IPS-20b (cell line): Measurements from ENCODE around the gene GCLC.
A peak's percentile ranks its signal among the peaks of the same experiment; 100 is the strongest.

Source experiments
- H3K27ac ChIP-seq: one replicate; pipeline ENCODE4 v1.5.1; 2013; ENCODE audit warnings: low read length
- H3K27me3 ChIP-seq: 2 replicates; pipeline ENCODE4 v1.6.1; 2013; ENCODE audit warnings: mild to moderate bottlenecking, low read length, inconsistent platforms; ENCODE audit not compliant: insufficient read depth
- H3K36me3 ChIP-seq: 2 replicates; pipeline ENCODE4 v1.6.1; 2013; ENCODE audit warnings: low read depth, mild to moderate bottlenecking, inconsistent platforms, low read length, moderate library complexity; ENCODE audit not compliant: insufficient read depth
- H3K4me1 ChIP-seq: 2 replicates; pipeline ENCODE4 v1.6.1; 2013; ENCODE audit warnings: mild to moderate bottlenecking, control low read depth, inconsistent platforms, low read length, moderate library complexity; ENCODE audit not compliant: insufficient read depth
- H3K4me3 ChIP-seq: 2 replicates; pipeline ENCODE4 v1.5.1; 2013; ENCODE audit warnings: mild to moderate bottlenecking, low read length, inconsistent platforms
- H3K9ac ChIP-seq: 2 replicates; pipeline ENCODE4 v1.6.1; 2013; ENCODE audit warnings: low read depth, mild to moderate bottlenecking, inconsistent platforms, low read length, moderate library complexity
- H3K9me3 ChIP-seq: 2 replicates; pipeline ENCODE4 v1.6.1; 2013; ENCODE audit warnings: mild to moderate bottlenecking, low read depth, low read length, inconsistent platforms; ENCODE audit not compliant: insufficient read depth

GCLC gene

DNA sequence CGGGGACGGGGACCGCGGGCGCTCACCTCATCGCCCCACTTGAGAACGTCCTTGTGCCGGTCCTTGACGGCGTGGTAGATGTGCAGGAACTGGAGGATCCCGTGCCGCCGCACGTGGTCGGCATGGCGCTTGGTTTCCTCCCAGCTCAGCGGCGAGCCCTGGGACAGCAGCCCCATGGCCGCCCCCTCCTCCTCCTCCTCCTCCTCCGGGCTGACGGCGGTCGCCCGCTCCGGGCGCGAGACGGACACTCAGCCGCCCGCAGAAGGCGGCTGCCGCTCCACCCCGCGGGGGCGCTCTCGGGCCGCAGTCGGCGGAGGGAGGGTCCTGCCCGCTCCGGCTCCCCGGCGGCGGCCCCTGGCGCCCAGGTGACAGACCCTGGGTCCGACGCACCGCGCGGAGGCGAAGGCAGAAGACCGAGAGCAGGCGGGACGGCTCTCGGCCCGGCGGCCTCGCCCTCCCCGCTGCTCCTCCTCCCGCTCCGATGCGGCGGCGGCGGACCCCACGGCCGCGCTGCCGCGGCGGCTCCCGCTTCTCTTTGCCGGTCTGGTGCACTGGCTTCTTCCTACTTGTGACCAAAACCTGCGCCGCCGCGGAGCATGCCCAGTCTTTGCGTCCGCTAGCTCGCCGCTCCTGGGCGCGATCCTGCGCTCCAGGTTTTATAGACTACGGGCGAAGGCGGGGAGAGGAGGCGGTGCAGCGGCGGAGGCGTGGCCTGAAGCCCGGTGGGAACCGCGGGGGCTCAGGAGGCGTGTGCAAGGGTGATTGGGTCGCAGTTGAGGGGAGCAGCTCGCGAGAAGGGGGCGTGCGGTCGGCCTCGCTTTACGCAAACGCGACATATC is at the start of gene GCLC:
GCLC (minus strand) TSS at position 632 of the 839 bp plus-strand sequence; CDS start at position 176, 456 bp downstream.
- Histone ChIP-seq H3K9ac (peak within 1 kb of the TSS; percentile 91), H3K36me3 (0 out of 2 replicates have a peak, but pooled peaks cover 10% of the 10 kb centered on the region), H3K9me3 (no peaks in the 10 kb centered on the region), H3K27me3 (peaks cover 25% of the 10 kb centered on the region), H3K4me1 (peaks cover 10% of the 10 kb centered on the region; the same call in 1 of the 2 replicates), H3K4me3 (peak within 1 kb of the TSS; percentile 80), H3K27ac (peak within 1 kb of the TSS; percentile 56)

DNA sequence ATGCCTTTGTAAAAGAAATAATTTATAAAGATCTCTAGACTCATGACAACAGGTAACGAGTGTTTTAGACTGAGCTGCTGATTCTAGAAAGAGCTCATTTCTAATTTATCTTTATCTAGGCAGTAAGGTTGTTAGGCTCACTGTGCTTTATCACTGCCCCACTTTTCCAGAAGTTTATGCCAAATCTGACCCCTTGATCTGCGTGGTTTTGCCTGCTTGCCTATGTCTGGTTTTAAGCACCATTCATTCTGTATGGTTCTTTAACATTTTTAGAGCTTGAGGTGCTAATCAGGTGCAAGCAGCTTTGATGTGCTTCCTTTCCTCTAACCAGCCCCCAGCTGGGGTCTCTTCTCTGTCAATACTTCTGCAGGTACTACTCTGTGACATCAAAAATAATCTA is 49.7 kb upstream of the GCLC start:
- Histone ChIP-seq H3K4me1 (no peaks in the 10 kb centered on the region), H3K9me3 (no peaks in the 10 kb centered on the region)

DNA sequence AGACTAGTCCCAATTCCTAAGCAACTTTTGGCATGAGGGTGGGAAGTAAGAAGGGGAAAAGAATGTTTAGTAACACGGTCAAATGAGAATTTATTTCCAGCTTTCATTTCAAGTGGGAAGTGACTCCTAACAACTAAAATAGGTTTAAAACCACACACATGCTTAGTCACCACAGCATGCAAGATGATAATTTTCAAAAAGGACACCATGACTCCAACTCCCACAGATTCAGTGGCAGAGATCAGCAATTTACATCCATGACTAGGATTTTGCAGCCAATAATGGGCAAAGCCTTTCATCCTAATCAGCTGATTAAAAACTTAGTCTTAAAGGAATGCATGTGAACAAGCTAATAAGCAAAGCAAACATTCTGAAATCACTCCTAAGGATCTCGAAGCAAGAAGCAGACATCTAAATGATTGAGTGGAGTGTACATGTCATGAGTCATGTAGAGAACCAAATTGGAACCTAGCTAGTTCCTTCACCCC is 48.1 kb upstream of the GCLC start:
- Histone ChIP-seq H3K4me3 (no peak overlapping the region), H3K27ac (no peak overlapping the region)

More for the DNA sequence above, 49.7 kb upstream of the GCLC start:
- Histone ChIP-seq H3K27me3 (no peaks in the 10 kb centered on the region), H3K36me3 (no peaks in the 10 kb centered on the region), H3K9ac (no peak overlapping the region), H3K27ac (no peak overlapping the region), H3K4me3 (no peak overlapping the region)

DNA sequence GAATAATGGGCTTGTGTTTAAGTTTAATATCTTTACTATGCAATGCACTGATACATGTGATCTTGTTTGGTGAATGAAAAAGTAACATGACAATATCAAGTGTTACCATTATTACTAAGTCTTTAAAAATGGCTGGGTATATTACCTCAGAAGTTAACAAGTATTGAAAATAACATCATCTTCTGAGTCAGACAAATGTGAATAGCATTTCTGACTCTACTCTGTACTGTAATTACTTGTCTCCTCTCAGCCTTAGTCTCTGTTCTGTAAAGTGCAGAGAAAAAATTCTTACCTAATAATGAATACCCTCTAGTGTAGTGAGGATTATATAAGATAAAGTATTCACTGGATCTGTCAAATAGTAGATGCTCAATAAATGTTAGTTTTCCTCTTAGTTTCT is 47.0 kb upstream of the GCLC start:
- H3K27me3 ChIP-seq, result no peaks in the 10 kb centered on the region
- no peaks in the 10 kb centered on the region for H3K36me3 ChIP-seq
- no peak overlapping the region for H3K4me3 ChIP-seq
- H3K27ac ChIP-seq, result no peak overlapping the region
- H3K9ac ChIP-seq, result no peak overlapping the region
- H3K9me3 ChIP-seq, result no peaks in the 10 kb centered on the region
- H3K4me1 ChIP-seq, result no peaks in the 10 kb centered on the region; the same call in 1 of the 2 replicates

More for the DNA sequence above, 48.1 kb upstream of the GCLC start:
- Histone ChIP-seq H3K4me1 (no peaks in the 10 kb centered on the region), H3K9ac (no peak overlapping the region), H3K27me3 (no peaks in the 10 kb centered on the region), H3K9me3 (no peaks in the 10 kb centered on the region), H3K36me3 (no peaks in the 10 kb centered on the region)

DNA sequence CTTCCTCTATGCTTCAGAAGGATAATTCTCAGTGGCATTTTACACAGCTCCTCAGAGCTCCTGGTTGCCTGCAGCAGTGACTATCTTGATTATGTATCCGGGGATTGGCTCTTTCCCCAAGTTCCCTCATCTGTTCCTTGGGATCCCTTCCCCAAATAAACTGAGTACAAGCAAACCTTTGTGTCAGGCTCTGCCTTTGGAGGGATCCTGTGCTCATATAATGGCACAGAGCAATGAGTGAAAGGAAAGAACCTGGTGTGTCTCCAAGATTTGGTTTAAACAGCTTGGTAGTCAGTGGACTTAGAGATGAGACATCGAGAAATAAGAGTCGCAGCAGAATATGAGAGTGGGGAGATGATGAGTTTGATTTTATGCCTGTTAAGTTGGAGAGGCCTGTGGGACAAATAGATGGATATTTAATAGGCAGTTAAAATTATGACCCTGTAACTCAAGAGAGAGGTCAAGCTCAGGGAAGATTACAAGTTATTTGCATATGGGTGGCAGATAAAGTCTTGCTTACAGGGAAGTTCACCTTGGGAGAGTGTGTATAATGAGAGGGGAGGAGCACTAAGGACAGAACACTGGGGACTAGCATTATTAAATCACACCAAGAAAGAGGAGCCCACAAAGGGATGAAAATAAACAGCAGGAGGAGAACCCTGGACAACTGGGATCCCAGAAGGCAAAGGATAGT is 44.1 kb upstream of the GCLC start:
- no peak overlapping the region for H3K27ac ChIP-seq
- no peaks in the 10 kb centered on the region for H3K9me3 ChIP-seq
- H3K9ac ChIP-seq, result no peak overlapping the region
- no peaks in the 10 kb centered on the region; the same call in 1 of the 2 replicates for H3K4me1 ChIP-seq
- H3K36me3 ChIP-seq, result no peaks in the 10 kb centered on the region
- H3K4me3 ChIP-seq, result no peak overlapping the region
- no peaks in the 10 kb centered on the region for H3K27me3 ChIP-seq

DNA sequence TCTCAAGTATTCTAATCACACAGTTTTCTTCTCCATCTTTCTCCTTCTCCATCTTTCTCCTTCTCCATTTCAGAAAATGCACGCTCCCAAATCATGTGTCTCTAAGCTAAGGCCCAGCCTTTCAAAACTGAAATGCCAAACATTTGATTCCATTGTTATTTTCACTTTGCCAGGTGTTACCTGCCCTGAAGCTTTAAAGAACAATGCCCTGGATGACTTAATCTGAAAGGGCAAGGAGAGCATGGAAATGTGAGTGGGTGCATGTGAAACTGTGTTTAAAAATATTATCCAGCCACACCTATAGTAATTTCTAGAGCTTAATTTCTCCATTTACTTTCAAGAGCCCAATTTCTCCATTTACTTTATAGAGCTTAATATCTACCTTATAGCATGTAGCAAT is 42.4 kb upstream of the GCLC start:
- H3K4me1 ChIP-seq, result no peaks in the 10 kb centered on the region; the same call in 1 of the 2 replicates
- no peak overlapping the region for H3K27ac ChIP-seq
- H3K9ac ChIP-seq, result no peak overlapping the region
- H3K36me3 ChIP-seq, result no peaks in the 10 kb centered on the region
- H3K9me3 ChIP-seq, result no peaks in the 10 kb centered on the region
- no peaks in the 10 kb centered on the region for H3K27me3 ChIP-seq
- no peak overlapping the region for H3K4me3 ChIP-seq

DNA sequence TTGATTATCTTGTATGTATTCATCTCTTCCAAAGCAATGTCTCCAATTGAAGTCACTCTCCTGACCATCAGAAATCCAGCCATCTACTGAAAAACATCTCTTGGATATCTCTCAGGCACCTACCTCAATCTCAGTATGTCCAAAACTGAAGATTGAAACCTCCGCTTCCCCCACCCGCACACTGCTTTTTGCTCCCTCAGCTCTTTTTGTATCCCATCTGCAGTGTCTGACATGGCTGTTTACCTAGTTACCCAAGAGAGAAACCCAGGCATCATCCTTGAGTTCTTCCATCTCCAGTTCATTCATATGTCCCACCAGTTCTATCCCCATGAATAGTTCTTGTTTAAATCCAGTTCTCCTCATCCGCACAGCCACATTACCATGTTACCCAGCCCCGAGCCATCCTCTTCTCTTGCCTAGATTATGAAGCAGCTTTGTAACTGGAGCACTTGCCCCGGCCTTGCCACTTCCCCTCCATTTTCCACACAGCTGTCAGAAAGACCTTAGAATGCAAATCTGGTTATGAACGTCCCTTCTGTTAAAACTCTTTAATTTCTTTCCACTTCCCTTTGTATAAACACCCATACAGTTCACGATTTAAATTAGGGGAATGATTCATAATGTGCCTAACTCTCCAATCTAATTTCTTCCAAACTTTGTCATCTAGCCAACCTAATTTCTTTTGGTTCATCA is 40.5 kb upstream of the GCLC start:
- Histone ChIP-seq H3K9me3 (no peaks in the 10 kb centered on the region), H3K4me3 (no peak overlapping the region), H3K27me3 (no peaks in the 10 kb centered on the region), H3K36me3 (no peaks in the 10 kb centered on the region), H3K4me1 (no peaks in the 10 kb centered on the region; the same call in 1 of the 2 replicates), H3K27ac (no peak overlapping the region), H3K9ac (no peak overlapping the region)

DNA sequence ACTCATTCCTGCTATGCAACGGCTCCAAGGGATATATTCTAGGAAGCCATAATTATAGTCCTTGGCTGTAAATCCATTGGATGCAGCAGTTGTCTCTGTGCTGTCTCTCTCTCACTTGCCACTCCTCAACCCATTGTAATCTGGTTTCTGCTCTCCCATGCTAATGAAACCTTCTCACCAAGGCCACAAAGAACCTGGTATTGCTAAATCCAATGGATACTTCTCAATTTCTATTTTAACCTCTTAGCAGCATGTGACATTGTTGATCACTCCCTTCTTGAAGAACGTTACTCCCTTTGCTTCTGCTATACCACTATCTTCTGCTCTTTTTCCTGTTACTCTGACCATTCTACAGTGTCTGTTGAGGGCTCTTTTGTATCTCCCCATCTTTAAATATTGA is 39.8 kb upstream of the GCLC start:
- Histone ChIP-seq H3K36me3 (no peaks in the 10 kb centered on the region), H3K9me3 (no peaks in the 10 kb centered on the region), H3K4me1 (no peaks in the 10 kb centered on the region; the same call in 1 of the 2 replicates), H3K9ac (no peak overlapping the region), H3K27me3 (no peaks in the 10 kb centered on the region), H3K27ac (no peak overlapping the region), H3K4me3 (no peak overlapping the region)

DNA sequence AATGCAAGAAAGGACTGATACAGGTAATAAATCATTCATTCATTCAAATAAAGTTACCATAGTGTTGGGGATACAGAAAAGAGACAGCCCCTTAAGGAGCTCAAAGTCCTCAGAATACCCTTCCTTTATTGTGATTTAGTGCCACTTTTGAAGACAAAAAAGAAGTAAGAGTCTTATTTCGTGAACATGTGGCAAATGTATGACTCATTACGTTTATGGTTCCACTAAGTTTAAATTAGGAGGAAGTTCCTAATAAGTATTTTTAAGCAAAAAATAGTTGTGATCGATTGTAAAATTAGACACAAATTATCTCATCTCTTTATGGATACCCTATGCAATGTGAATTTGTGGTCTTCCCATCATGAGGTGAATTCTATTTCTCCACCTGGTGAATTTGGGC is 38.5 kb upstream of the GCLC start:
- no peaks in the 10 kb centered on the region for H3K9me3 ChIP-seq
- no peak overlapping the region for H3K27ac ChIP-seq
- no peaks in the 10 kb centered on the region for H3K27me3 ChIP-seq
- no peaks in the 10 kb centered on the region; the same call in 1 of the 2 replicates for H3K4me1 ChIP-seq
- no peaks in the 10 kb centered on the region for H3K36me3 ChIP-seq
- no peak overlapping the region for H3K4me3 ChIP-seq
- H3K9ac ChIP-seq, result no peak overlapping the region

DNA sequence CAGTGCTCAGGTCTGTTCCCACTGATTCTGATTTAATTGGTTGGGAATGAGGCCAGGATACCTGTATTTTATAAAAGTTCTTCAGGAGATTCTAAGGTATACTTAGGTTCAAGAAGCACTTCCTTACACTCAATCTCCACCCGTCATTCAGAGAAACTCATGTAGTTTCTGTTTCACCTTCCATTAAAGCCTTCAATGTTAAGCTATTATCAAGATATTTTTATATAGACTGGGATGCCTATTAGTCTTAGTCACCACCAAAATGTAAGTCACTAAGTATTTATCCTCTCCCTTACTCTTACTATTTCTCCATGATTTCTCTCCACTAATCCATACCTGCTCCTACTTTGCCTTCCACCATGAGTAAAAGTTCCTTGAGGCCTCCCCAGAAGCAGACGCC is 38.1 kb upstream of the GCLC start:
- Histone ChIP-seq H3K9me3 (no peaks in the 10 kb centered on the region), H3K36me3 (no peaks in the 10 kb centered on the region), H3K27me3 (no peaks in the 10 kb centered on the region), H3K9ac (no peak overlapping the region), H3K4me3 (no peak overlapping the region), H3K4me1 (no peaks in the 10 kb centered on the region; the same call in 1 of the 2 replicates), H3K27ac (no peak overlapping the region)

DNA sequence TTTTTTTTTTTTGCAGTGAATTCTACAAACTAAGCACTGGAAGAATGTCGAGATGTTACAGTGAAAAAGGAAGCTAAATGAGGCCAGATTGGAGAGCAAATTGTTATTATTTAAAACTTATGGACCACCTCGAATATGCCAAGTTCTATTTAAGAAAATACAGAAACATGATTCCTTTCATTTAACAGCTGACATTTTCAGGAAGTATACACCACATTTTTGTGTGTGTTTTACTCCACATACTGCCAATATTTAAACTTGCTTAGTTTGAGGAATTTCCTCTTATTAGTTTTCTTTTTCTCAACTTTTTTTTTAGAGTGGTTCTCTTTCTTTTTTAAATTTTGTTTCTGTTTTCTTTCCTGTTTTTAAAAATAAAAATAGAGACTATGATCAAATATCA is 37.0 kb upstream of the GCLC start:
- Histone ChIP-seq H3K9ac (no peak overlapping the region), H3K36me3 (no peaks in the 10 kb centered on the region), H3K9me3 (no peaks in the 10 kb centered on the region), H3K4me3 (no peak overlapping the region), H3K27me3 (no peaks in the 10 kb centered on the region), H3K4me1 (no peaks in the 10 kb centered on the region), H3K27ac (no peak overlapping the region)
